ENCODE measurements around the gene NTM.

GRCh38 chr11:132248580-132248979 is 878.2 kb downstream of the NTM start:
- TF ChIP-seq CTCF (IDR thresholded peaks at IDR 0.05) (no peak), POLR2A (IDR thresholded peaks at IDR 0.05) (no peak)

Data from adrenal gland (tissue), 5 donors.